PC-3 (cell line): ENCODE results near the gene ABCC10. TPM values are rescaled to one million over a fixed set of nuclear protein-coding genes. Genes with fewer than 3 reads are reported as not detected.

ENCODE experiments used
- ATAC-seq: fragments of 200-7000 bp; cut with Tn5 transposase; 2 replicates; pipeline ENCODE4 v1.9.1; 2020; ENCODE audit warnings: mild to moderate bottlenecking, moderate library complexity
- BruUV-seq: library from RNA; stranded (reverse); fragments of 400-500 nt; replicated peaks from 2 replicates; lab custom pipeline; 2021; lab: Mats Ljungman, UMichigan
- CTCF ChIA-PET: fragments of 300-600 bp; sonication (Branson Sonifier 250); formaldehyde crosslinking; loops from one replicate; lab custom pipeline; 2022; ENCODE audit warnings: antibody characterized with exemption; lab: Charles Lee
- POLR2A ChIA-PET: fragments of 300-600 bp; sonication (Branson Sonifier 250); formaldehyde crosslinking; loops from one replicate; lab custom pipeline; 2022; ENCODE audit warnings: antibody characterized with exemption; ENCODE audit not compliant: unreplicated experiment; lab: Charles Lee
- DNase-seq: peaks from one replicate; pipeline ENCODE4 v3.0.0-alpha.2; 2015
- H2AFZ ChIP-seq: fragments of 300-600 bp; sonication (generic); 2 replicates; pipeline ENCODE4 v1.6.0; 2016; ENCODE audit warnings: antibody characterized with exemption, low read length
- H3F3A ChIP-seq: fragments of 300-600 bp; sonication (generic); one replicate; pipeline ENCODE4 v1.6.0; 2017; ENCODE audit warnings: antibody characterized with exemption, low read length, control low read depth, mild to moderate bottlenecking; ENCODE audit not compliant: unreplicated experiment
- H3K27ac ChIP-seq: fragments of 300-600 bp; sonication (generic); 2 replicates; pipeline ENCODE4 v1.5.1; 2016; ENCODE audit warnings: mild to moderate bottlenecking, low read length
- H3K27me3 ChIP-seq: fragments of 300-600 bp; sonication (generic); 2 replicates; pipeline ENCODE4 v1.6.1; 2016; ENCODE audit warnings: low read length, mixed read lengths
- H3K36me3 ChIP-seq: fragments of 300-600 bp; sonication (generic); 2 replicates; pipeline ENCODE4 v1.6.1; 2016; ENCODE audit warnings: low read depth, mixed run types, low read length, mixed read lengths
- H3K4me1 ChIP-seq: fragments of 300-600 bp; sonication (generic); 2 replicates; pipeline ENCODE4 v1.5.1; 2016; ENCODE audit warnings: low read length; ENCODE audit not compliant: insufficient read depth
- H3K4me2 ChIP-seq: fragments of 300-600 bp; sonication (generic); 2 replicates; pipeline ENCODE4 v1.6.0; 2016; ENCODE audit warnings: low read length
- H3K4me3 ChIP-seq: fragments of 300-600 bp; sonication (generic); 2 replicates; pipeline ENCODE4 v1.5.1; 2016; ENCODE audit warnings: mild to moderate bottlenecking, low read length, mixed read lengths
- H3K79me2 ChIP-seq: fragments of 300-600 bp; sonication (generic); 2 replicates; pipeline ENCODE4 v1.6.1; 2017; ENCODE audit warnings: low read length, mixed read lengths
- H3K9ac ChIP-seq: fragments of 300-600 bp; sonication (generic); 2 replicates; pipeline ENCODE4 v1.6.0; 2016; ENCODE audit warnings: mild to moderate bottlenecking, low read length
- H3K9me2 ChIP-seq: fragments of 300-600 bp; sonication (generic); replicated peaks from 2 replicates; pipeline ENCODE4 v1.6.1; 2016; ENCODE audit warnings: mixed run types, low read length, mixed read lengths
- H3K9me3 ChIP-seq: fragments of 300-600 bp; sonication (generic); 2 replicates; pipeline ENCODE4 v1.6.1; 2016; ENCODE audit warnings: low read length, mixed read lengths
- H4K20me1 ChIP-seq: fragments of 300-600 bp; sonication (generic); 2 replicates; pipeline ENCODE4 v1.6.1; 2016; ENCODE audit warnings: low read length, mixed read lengths
- EZH2 ChIP-seq: fragments of 300-600 bp; sonication (generic); IDR thresholded peaks from one replicate; pipeline ENCODE4 v1.6.1; 2017; ENCODE audit warnings: antibody characterized with exemption, mild to moderate bottlenecking, low read length; ENCODE audit not compliant: unreplicated experiment
- EZH2phosphoT487 ChIP-seq: fragments of 300-600 bp; sonication (generic); IDR thresholded peaks from 2 replicates; pipeline ENCODE4 v1.6.1; 2018; ENCODE audit warnings: mild to moderate bottlenecking, antibody characterized with exemption, low read length, borderline replicate concordance
- intact Hi-C: fragments of 100-400 bp; cut with micrococcal nuclease; formaldehyde crosslinking; loops from 2 replicates; pipeline ENCODE4 v1.9.0; 2023
- total RNA-seq: library from RNA; depleted of rRNA; stranded (reverse); fragments of >200 nt; gene quantifications from 2 replicates; pipeline ENCODE4 v1.2.3, GENCODE V29; 2014
- TF ChIP-seq, protein P1 (sequence below): fragments of 300-600 bp; sonication (generic); conservative IDR thresholded peaks from 2 replicates; pipeline ENCODE4 v1.5.1; 2017; ENCODE audit warnings: antibody characterized with exemption, low read depth, mild to moderate bottlenecking, low read length

ABCC10 gene
- total RNA-seq, 1 experiment from 2014 or later = 23.1 TPM

DNA sequence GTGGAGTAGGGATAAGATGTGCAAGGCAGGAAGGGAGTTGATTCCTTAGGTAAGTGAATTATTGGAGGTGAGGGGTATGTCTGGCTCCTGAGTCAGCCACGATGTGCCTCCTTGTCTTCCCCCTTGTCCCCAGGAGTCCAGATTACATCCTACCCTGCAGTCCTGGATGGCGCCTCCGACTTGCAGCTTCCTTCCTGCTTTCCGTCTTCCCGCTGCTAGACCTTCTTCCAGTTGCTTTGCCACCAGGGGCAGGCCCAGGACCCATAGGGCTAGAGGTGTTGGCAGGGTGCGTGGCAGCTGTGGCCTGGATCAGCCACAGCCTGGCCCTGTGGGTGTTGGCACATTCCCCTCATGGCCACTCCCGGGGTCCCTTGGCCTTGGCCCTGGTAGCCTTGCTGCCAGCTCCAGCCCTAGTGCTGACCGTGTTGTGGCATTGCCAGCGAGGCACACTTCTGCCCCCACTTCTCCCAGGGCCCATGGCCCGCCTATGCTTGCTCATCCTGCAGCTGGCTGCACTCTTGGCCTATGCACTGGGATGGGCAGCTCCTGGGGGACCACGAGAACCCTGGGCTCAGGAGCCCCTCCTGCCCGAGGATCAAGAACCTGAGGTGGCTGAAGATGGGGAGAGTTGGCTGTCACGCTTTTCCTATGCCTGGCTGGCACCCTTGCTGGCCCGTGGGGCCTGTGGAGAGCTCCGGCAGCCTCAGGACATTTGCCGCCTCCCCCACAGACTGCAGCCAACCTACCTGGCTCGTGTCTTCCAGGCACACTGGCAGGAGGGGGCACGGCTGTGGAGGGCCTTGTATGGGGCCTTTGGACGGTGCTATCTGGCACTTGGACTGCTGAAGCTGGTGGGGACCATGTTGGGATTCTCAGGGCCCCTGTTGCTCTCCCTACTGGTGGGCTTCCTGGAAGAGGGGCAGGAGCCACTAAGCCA is 4.9 kb downstream of the ABCC10 start:
- intact Hi-C loops = no loop called here
- Histone ChIP-seq H4K20me1 (no peaks in the 10 kb centered on the region), H3K79me2 (peaks cover 26% of the 10 kb centered on the region), H2AFZ (no peak overlapping the region), H3K4me3 (no peak overlapping the region), H3K4me1 (peaks cover 25% of the 10 kb centered on the region), H3K9ac (no peak overlapping the region), H3K4me2 (no peak overlapping the region), H3K27ac (no peak overlapping the region), H3K9me3 (no peaks in the 10 kb centered on the region), H3K36me3 (no peaks in the 10 kb centered on the region), H3K9me2 (no peaks in the 10 kb centered on the region), H3K27me3 (no peaks in the 10 kb centered on the region), H3F3A (no peaks in the 10 kb centered on the region)
- DNase-seq (no peak), ATAC-seq (no peak)
- no TSS peak for BruUV-seq
- TF ChIP-seq EZH2 = no peak
- no peak for TF ChIP-seq EZH2phosphoT487
- TF ChIP-seq, protein P1, sequence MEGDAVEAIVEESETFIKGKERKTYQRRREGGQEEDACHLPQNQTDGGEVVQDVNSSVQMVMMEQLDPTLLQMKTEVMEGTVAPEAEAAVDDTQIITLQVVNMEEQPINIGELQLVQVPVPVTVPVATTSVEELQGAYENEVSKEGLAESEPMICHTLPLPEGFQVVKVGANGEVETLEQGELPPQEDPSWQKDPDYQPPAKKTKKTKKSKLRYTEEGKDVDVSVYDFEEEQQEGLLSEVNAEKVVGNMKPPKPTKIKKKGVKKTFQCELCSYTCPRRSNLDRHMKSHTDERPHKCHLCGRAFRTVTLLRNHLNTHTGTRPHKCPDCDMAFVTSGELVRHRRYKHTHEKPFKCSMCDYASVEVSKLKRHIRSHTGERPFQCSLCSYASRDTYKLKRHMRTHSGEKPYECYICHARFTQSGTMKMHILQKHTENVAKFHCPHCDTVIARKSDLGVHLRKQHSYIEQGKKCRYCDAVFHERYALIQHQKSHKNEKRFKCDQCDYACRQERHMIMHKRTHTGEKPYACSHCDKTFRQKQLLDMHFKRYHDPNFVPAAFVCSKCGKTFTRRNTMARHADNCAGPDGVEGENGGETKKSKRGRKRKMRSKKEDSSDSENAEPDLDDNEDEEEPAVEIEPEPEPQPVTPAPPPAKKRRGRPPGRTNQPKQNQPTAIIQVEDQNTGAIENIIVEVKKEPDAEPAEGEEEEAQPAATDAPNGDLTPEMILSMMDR = no peak
- ChIA-PET CTCF (no interaction called here), POLR2A (no interaction called here)

DNA sequence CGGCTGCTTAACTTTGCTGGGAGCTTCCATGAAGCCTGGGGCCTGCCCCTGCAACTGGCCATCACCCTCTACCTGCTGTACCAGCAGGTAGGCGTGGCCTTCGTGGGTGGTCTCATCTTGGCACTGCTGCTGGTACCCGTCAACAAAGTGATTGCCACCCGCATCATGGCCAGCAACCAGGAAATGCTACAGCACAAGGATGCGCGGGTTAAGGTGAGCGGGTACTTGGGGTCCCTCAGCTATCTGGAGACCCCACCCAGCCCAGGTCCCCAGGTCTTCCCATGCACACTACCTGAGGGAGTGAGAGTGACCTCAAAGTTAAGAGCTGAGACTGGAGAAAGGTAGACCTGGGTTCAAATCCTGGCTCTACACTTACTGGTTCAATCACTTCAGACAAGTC is 5.8 kb downstream of the ABCC10 start:
- no peaks in the 10 kb centered on the region for H3K36me3 ChIP-seq
- ATAC-seq (no peak), DNase-seq (no peak)
- no TSS peak for BruUV-seq
- H3K9me3 ChIP-seq = no peaks in the 10 kb centered on the region
- peaks cover 25% of the 10 kb centered on the region for H3K4me1 ChIP-seq
- H3K9ac ChIP-seq = no peak overlapping the region
- ChIA-PET CTCF (no interaction called here), POLR2A (no interaction called here)
- peaks cover 23% of the 10 kb centered on the region for H3K79me2 ChIP-seq
- no peak overlapping the region for H2AFZ ChIP-seq
- no peak for TF ChIP-seq EZH2phosphoT487
- TF ChIP-seq, protein P1 = no peak
- no peak for TF ChIP-seq EZH2
- no peaks in the 10 kb centered on the region for H3K9me2 ChIP-seq
- no peaks in the 10 kb centered on the region for H3K27me3 ChIP-seq
- no peaks in the 10 kb centered on the region for H4K20me1 ChIP-seq
- no peak overlapping the region for H3K4me2 ChIP-seq
- no peaks in the 10 kb centered on the region for H3F3A ChIP-seq
- intact Hi-C loops = no loop called here
- no peak overlapping the region for H3K4me3 ChIP-seq
- H3K27ac ChIP-seq = no peak overlapping the region
